WTC11 (cell line): Measurements from ENCODE around the gene STAT1. TPM values are rescaled to one million over a fixed set of nuclear protein-coding genes. Genes with fewer than 3 reads are reported as not detected.

ENCODE experiments used
- ATAC-seq: fragments of 200-7000 bp; cut with Tn5 transposase; 2 replicates; pipeline ENCODE4 v1.10.0; 2021; ENCODE audit warnings: mild to moderate bottlenecking, moderate library complexity
- CTCF ChIA-PET: fragments of 300-600 bp; sonication (Branson Sonifier 250); formaldehyde crosslinking; loops from one replicate; lab custom pipeline; 2021; ENCODE audit warnings: antibody characterized with exemption; lab: Charles Lee
- POLR2A ChIA-PET: fragments of 350-600 bp; sonication (Branson Sonifier 250); formaldehyde crosslinking; loops from one replicate; lab custom pipeline; 2021; ENCODE audit warnings: antibody characterized with exemption; lab: Charles Lee
- DNase-seq: peaks from one replicate; pipeline ENCODE4 v3.0.0; 2021; ENCODE audit warnings: low spot score
- H3K27ac Mint-ChIP-seq: 2 replicates; pipeline ENCODE4 v1.8.0; 2021; ENCODE audit warnings: mixed read lengths
- H3K27me3 Mint-ChIP-seq: 2 replicates; pipeline ENCODE4 v1.8.0; 2021; ENCODE audit warnings: low read depth, mild to moderate bottlenecking, moderate library complexity, mixed read lengths
- H3K36me3 Mint-ChIP-seq: 2 replicates; pipeline ENCODE4 v1.8.0; 2021; ENCODE audit warnings: mixed read lengths
- H3K4me1 Mint-ChIP-seq: 2 replicates; pipeline ENCODE4 v1.8.0; 2022; ENCODE audit warnings: mixed read lengths
- H3K4me3 Mint-ChIP-seq: 2 replicates; pipeline ENCODE4 v1.8.0; 2021; ENCODE audit warnings: mild to moderate bottlenecking, moderate library complexity, mixed read lengths
- H3K9me3 Mint-ChIP-seq: 2 replicates; pipeline ENCODE4 v1.8.0; 2021; ENCODE audit warnings: mixed read lengths
- ATF6 ChIP-seq: sonication (generic); formaldehyde crosslinking; IDR thresholded peaks from 2 replicates; pipeline ENCODE4 v1.8.1; 2023; ENCODE audit warnings: mild to moderate bottlenecking, missing genetic modification reagents
- CDX4 ChIP-seq: fragments of 250-450 bp; sonication (Bioruptor Pico); IDR thresholded peaks from 2 replicates; pipeline ENCODE4 v1.9.0; 2021; ENCODE audit warnings: moderate library complexity, mild to moderate bottlenecking, inconsistent platforms, borderline replicate concordance
- CTCF ChIP-seq: fragments of 200-600 bp; IDR thresholded peaks from 2 replicates; pipeline ENCODE4 v1.8.0; 2022; ENCODE audit warnings: antibody characterized with exemption
- FOXP1 ChIP-seq: sonication (generic); formaldehyde crosslinking; IDR thresholded peaks from 2 replicates; pipeline ENCODE4 v1.8.0; 2022; ENCODE audit warnings: missing genetic modification reagents, mild to moderate bottlenecking, moderate library complexity, borderline replicate concordance
- FOXP4 ChIP-seq: sonication (generic); formaldehyde crosslinking; IDR thresholded peaks from 2 replicates; pipeline ENCODE4 v1.8.0; 2022; ENCODE audit warnings: mild to moderate bottlenecking, missing genetic modification reagents
- MAX ChIP-seq: sonication (generic); formaldehyde crosslinking; IDR thresholded peaks from 2 replicates; pipeline ENCODE4 v1.8.0; 2022; ENCODE audit warnings: mild to moderate bottlenecking, missing genetic modification reagents
- NFATC4 ChIP-seq: fragments of 250-450 bp; sonication (Bioruptor Pico); IDR thresholded peaks from 2 replicates; pipeline ENCODE4 v1.9.0; 2021; ENCODE audit warnings: mild to moderate bottlenecking
- NFYB ChIP-seq: sonication (generic); formaldehyde crosslinking; conservative IDR thresholded peaks from 2 replicates; pipeline ENCODE4 v1.8.0; 2022; ENCODE audit warnings: low read depth, missing genetic modification reagents
- RORB ChIP-seq: fragments of 250-450 bp; sonication (Bioruptor Pico); IDR thresholded peaks from 2 replicates; pipeline ENCODE4 v1.9.0; 2021; ENCODE audit warnings: mild to moderate bottlenecking
- SMAD3 ChIP-seq: sonication (generic); formaldehyde crosslinking; IDR thresholded peaks from 2 replicates; pipeline ENCODE4 v1.8.0; 2022; ENCODE audit warnings: missing genetic modification reagents, mild to moderate bottlenecking, borderline replicate concordance
- SOX15 ChIP-seq: fragments of 250-450 bp; sonication (Bioruptor Pico); IDR thresholded peaks from 2 replicates; pipeline ENCODE4 v1.9.0; 2021; ENCODE audit warnings: mild to moderate bottlenecking
- STAT6 ChIP-seq: sonication (generic); formaldehyde crosslinking; conservative IDR thresholded peaks from 2 replicates; pipeline ENCODE4 v1.8.1; 2023; ENCODE audit warnings: mild to moderate bottlenecking, low read depth, missing genetic modification reagents, moderate library complexity
- TEAD1 ChIP-seq: sonication (generic); formaldehyde crosslinking; IDR thresholded peaks from 2 replicates; pipeline ENCODE4 v1.8.0; 2022; ENCODE audit warnings: mild to moderate bottlenecking, missing genetic modification reagents
- TP53 ChIP-seq: sonication (generic); formaldehyde crosslinking; IDR thresholded peaks from 2 replicates; pipeline ENCODE4 v1.8.1; 2023; ENCODE audit warnings: mild to moderate bottlenecking, missing genetic modification reagents
- USF2 ChIP-seq: sonication (generic); formaldehyde crosslinking; IDR thresholded peaks from 2 replicates; pipeline ENCODE4 v1.8.1; 2023; ENCODE audit warnings: mild to moderate bottlenecking, missing genetic modification reagents, moderate library complexity
- ZBTB21 ChIP-seq: sonication (generic); formaldehyde crosslinking; IDR thresholded peaks from 2 replicates; pipeline ENCODE4 v1.8.1; 2023; ENCODE audit warnings: mild to moderate bottlenecking, missing genetic modification reagents, borderline replicate concordance
- ZNF121 ChIP-seq: sonication (generic); formaldehyde crosslinking; IDR thresholded peaks from 2 replicates; pipeline ENCODE4 v1.8.0; 2023; ENCODE audit warnings: missing genetic modification reagents
- ZNF232 ChIP-seq: sonication (generic); formaldehyde crosslinking; IDR thresholded peaks from 2 replicates; pipeline ENCODE4 v1.8.0; 2022; ENCODE audit warnings: mild to moderate bottlenecking, missing genetic modification reagents
- ZNF263 ChIP-seq: sonication (generic); formaldehyde crosslinking; IDR thresholded peaks from 2 replicates; pipeline ENCODE4 v1.8.1; 2022; ENCODE audit warnings: low read depth, mild to moderate bottlenecking, moderate library complexity, missing genetic modification reagents
- ZNF416 ChIP-seq: fragments of 250-450 bp; sonication (Bioruptor Pico); IDR thresholded peaks from 2 replicates; pipeline ENCODE4 v1.9.0; 2021; ENCODE audit warnings: mild to moderate bottlenecking, inconsistent platforms
- ZNF512 ChIP-seq: sonication (generic); formaldehyde crosslinking; IDR thresholded peaks from 2 replicates; pipeline ENCODE4 v1.8.1; 2022; ENCODE audit warnings: missing genetic modification reagents, borderline replicate concordance
- total RNA-seq: library from RNA; stranded (reverse); gene quantifications from 3 replicates; pipeline ENCODE4 v1.2.3, GENCODE V29; 2021

The STAT1 gene
- total RNA-seq, 1 experiment from 2014 or later: 36.1 TPM

- DNase-seq (no peak), ATAC-seq (no peak)
- H3K9me3 Mint-ChIP-seq: no peaks in the 10 kb centered on the region; the same call in 1 of the 2 replicates
- CTCF ChIA-PET: no interaction called here
- no peaks in the 10 kb centered on the region for H3K4me1 Mint-ChIP-seq
- no peak overlapping the region for H3K27ac Mint-ChIP-seq
- no peaks in the 10 kb centered on the region for H3K36me3 Mint-ChIP-seq
- H3K4me3 Mint-ChIP-seq: no peak overlapping the region
- TF ChIP-seq ZNF263 (CRISPR knock-in tag) (no peak), ZNF416 (no peak), NFATC4 (no peak), MAX (CRISPR knock-in tag) (no peak), USF2 (CRISPR knock-in tag) (no peak), TEAD1 (no peak), SOX15 (CRISPR knock-in tag) (no peak), ZNF512 (CRISPR knock-in tag) (no peak), RORB (CRISPR knock-in tag) (no peak)
- TF ChIP-seq, all 79 proteins: peak for 0
- peaks cover 11% of the 10 kb centered on the region; the same call in 1 of the 2 replicates for H3K27me3 Mint-ChIP-seq
- POLR2A ChIA-PET: no interaction called here
Observed at GRCh38 chr2:191018643-191019119, 4.7 kb upstream of the STAT1 start.

- Mint-ChIP-seq H3K27me3 (peaks cover 11% of the 10 kb centered on the region; the same call in 1 of the 2 replicates), H3K4me3 (no peak overlapping the region), H3K4me1 (no peaks in the 10 kb centered on the region), H3K36me3 (no peaks in the 10 kb centered on the region), H3K27ac (no peak overlapping the region), H3K9me3 (no peaks in the 10 kb centered on the region; the same call in 1 of the 2 replicates)
- ChIA-PET CTCF (no interaction called here), POLR2A (no interaction called here)
- DNase-seq (no peak), ATAC-seq (no peak)
- TF ChIP-seq SMAD3 (CRISPR knock-in tag) (no peak), ZBTB21 (CRISPR knock-in tag) (no peak), CTCF (no peak), NFYB (CRISPR knock-in tag) (no peak), ZNF512 (CRISPR knock-in tag) (no peak), FOXP4 (CRISPR knock-in tag) (no peak), STAT6 (no peak), ATF6 (CRISPR knock-in tag) (no peak), TEAD1 (no peak), FOXP1 (CRISPR knock-in tag) (no peak), CDX4 (CRISPR knock-in tag) (no peak), TP53 (CRISPR knock-in tag) (no peak), ZNF121 (CRISPR knock-in tag) (no peak), ZNF232 (CRISPR knock-in tag) (no peak)
Observed at GRCh38 chr2:191018048-191018447, 4.1 kb upstream of the STAT1 start.
